ENCODE results near the gene SMURF1. TPM values are rescaled to one million over a fixed set of nuclear protein-coding genes. Genes with fewer than 3 reads are reported as not detected.

The SMURF1 gene
- total RNA-seq (2014; rRNA removed; shearing (Covaris generic)) = 23.1 and 25.0 TPM in 2 replicates

DNA sequence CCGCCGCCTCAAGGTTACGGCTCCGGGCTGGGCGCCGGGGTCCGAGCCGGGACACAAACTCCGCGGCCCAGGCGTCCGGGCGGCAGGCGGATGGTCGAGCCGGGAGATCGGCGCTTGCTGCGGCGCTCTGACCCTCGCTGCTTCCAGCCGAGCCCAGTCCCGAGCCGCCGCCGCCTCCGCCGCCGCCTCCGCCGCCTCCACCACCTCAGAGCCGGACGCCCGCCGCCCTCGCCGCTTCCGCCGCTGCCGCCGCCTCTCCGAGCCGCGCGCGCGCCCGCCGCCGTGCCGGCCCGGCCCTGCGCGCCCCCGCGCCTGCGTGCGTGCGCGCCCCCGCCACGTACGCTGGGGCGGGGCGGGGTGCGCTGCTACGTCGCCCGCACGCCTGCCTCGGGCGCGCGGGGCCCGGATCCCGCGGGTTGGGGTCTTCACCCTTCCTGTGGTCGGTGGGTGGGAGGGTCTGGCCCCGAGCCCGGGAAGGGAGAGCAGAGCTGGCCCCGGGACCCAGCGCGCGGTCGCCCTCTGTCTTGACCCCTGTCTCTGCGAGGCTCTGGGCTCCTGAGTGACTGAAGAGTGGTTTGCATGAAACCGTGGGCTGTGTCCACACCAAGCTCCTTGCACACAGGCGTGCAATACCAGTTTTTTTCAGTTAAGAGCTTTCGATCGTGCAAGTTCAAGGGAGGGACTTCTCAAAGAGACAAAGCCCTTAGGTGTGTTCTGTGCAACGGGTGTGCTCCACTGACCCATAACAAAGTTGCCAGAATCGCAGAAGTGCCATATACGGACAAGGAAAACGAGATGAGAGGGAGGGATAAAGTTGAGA is at the start of gene SMURF1:
SMURF1 (minus strand) TSS at position 256 of the 820 bp plus-strand sequence. CDS start 328 bp downstream, outside the sequence.
- Histone ChIP-seq H3K9me3 (replicated peaks) (no peaks in the 10 kb centered on the region), H3K36me3 (peaks cover 4% of the 10 kb centered on the region; the same call in 1 of the 2 replicates), H3K4me1 (0 out of 2 replicates have a peak, but pooled peaks cover 2% of the 10 kb centered on the region), H3K27ac (peak within 1 kb of the TSS; percentile 67), H3K27me3 (no peaks in the 10 kb centered on the region), H3K4me3 (peak within 1 kb of the TSS; percentile 98)
- DNase-seq = peak; percentile 62 to 73

DNA sequence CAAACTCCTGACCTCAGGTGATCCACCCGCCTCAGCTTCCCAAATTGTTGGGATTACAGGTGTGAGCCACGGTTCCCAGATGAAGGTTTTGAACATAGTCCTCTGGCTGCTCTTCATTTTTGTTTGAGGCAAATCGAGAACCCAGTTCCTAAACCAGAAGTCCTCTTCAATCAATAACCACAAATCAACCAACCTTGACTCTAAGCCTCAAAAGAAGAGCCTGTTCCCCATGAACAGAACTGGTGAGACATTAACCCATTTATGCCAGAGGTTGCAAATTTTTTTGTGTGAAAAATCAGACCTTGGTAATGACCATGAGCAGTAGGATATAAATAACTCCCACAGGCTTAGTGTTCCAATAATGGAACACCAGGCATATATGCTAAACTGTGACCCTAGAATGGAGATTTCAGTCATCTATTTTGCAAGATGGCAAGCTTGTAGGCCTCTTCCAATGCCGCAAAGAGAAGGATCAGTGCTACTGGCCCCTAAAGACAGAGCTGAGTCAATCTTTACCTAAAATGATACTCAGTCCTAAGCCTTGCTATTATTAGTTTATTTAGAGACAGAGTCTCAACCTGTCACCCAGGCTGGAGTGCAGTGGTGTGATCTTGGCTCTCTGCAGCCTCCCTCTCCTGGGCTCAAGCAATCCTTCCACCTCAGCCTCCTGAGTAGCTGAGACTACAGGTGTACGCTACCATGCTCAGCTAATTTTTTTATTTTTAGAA is 48.1 kb upstream of the SMURF1 start:
- no peaks in the 10 kb centered on the region for H3K36me3 ChIP-seq
- no peak for DNase-seq
- H3K4me3 ChIP-seq = no peak overlapping the region
- no peaks in the 10 kb centered on the region; the same call in 1 of the 2 replicates for H3K27me3 ChIP-seq
- H3K4me1 ChIP-seq = no peaks in the 10 kb centered on the region
- H3K9me3 ChIP-seq (replicated peaks) = peaks cover under 1% of the 10 kb centered on the region; the same call in 1 of the 2 replicates
- no peak overlapping the region for H3K27ac ChIP-seq

DNA sequence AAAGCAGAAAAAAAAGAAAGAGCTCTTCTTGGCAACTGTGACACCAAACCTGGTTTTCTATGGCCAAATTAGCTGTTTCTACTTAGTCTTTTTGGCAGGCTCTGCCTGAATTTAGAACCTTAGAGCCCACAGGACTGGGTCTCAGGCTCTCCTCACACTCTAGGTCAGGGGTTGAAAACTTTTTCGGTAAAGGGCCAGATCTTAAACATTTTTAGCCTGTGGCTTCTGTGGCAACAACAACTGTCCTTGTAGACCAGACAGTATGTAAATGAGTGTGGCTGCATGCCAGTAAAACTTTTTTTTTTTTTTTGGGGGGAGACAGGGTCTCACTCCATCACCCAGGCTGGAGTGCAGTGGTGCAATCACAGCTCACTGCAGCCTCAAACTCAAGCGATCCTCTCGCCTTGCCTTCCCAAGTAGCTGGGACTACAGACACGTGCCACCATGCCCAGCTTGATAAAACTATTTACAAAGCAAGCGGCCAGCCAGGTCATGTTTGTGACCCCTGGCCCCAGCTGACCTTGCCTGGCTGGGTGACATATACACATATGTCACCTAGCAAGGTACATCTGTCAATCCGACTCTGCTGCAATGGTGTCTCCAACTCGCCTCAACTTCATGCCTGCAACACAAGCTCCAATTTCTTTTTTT is 46.6 kb upstream of the SMURF1 start:
- Histone ChIP-seq H3K36me3 (no peaks in the 10 kb centered on the region), H3K4me3 (no peak overlapping the region), H3K27ac (no peak overlapping the region), H3K27me3 (no peaks in the 10 kb centered on the region; the same call in 1 of the 2 replicates), H3K4me1 (no peaks in the 10 kb centered on the region), H3K9me3 (replicated peaks) (no peaks in the 10 kb centered on the region)
- DNase-seq = no peak

DNA sequence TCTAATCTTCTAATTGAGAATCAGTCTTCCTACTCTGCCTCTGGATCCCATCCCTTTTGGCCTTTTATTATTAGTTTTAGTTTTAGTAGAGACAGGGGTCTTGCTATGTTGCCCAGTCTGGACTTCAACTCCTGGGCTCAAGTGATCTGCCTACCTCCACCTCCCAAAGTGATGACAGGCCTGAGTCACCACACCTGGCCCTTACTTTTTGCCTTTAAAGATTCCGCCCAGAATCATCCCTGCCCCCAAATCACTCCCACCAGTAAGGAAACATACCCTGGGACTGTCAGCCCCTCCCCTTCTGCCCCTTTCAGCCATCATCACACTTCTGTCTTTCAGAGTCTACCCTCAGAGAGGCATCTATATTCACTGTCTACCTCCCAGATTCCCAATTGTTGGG is 45.3 kb upstream of the SMURF1 start:
- no peak for DNase-seq
- H3K9me3 ChIP-seq (replicated peaks) = no peaks in the 10 kb centered on the region
- no peak overlapping the region for H3K27ac ChIP-seq
- no peaks in the 10 kb centered on the region for H3K36me3 ChIP-seq
- no peaks in the 10 kb centered on the region for H3K4me1 ChIP-seq
- no peak overlapping the region for H3K4me3 ChIP-seq
- H3K27me3 ChIP-seq = peaks cover 4% of the 10 kb centered on the region; the same call in 1 of the 2 replicates

DNA sequence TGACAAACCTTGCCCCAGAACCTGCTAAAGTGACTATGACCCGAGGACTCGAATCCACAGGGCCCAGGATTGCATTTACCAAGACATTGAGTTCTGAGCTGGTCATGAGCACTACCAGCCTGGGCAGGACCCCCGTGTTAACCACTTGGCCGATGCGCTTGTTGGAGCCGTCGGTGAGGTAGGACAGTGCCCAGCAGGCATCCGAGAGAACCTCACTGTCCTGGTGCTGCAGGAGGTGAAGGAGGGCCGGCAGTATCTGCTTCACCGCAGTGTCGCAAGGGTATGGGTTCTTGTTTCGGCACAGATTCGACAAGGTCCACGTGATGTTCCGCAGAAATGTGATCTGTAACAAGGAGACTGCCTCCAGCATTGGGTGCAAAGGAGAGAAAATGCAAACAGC is 44.3 kb upstream of the SMURF1 start:
- Histone ChIP-seq H3K4me1 (no peaks in the 10 kb centered on the region), H3K27me3 (peaks cover 4% of the 10 kb centered on the region; the same call in 1 of the 2 replicates), H3K36me3 (no peaks in the 10 kb centered on the region), H3K9me3 (replicated peaks) (no peaks in the 10 kb centered on the region), H3K27ac (no peak overlapping the region), H3K4me3 (no peak overlapping the region)
- DNase-seq = no peak

DNA sequence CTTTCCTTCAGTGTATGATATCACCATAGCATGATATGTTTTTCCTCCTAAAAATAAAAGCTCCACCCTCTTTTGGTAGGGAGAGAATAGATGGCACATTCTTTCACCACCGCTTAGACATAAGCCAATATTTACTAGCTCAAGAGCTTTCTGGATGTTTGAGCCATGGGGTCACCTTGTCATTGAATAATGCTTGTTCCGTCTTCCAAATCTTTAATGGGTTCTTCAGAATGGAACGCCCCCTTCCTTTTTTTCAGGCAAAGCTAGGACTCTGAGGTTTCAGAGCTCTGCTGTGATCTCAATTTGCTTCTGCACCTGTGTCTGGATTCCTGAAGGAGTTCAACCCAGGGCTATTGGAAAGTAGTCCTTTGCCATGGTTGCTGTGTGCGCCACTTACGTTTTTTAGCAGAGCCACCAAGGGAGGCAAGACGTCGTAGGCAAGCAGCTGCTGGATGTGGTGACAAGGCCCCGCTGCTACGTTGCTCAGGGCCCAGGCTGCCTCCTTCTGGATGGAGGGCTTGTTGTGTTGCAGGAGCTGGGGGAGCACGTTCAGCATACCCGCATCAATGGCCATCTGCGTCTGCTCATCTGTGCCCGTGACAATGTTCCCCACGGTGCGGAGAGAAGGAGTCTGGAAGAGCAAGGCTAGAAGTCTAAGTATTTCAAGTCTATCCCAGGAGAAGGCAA is 40.8 kb upstream of the SMURF1 start:
- DNase-seq = no peak
- Histone ChIP-seq H3K27ac (no peak overlapping the region), H3K4me3 (no peak overlapping the region), H3K4me1 (no peaks in the 10 kb centered on the region), H3K36me3 (no peaks in the 10 kb centered on the region), H3K27me3 (peaks cover 11% of the 10 kb centered on the region), H3K9me3 (replicated peaks) (no peaks in the 10 kb centered on the region)

DNA sequence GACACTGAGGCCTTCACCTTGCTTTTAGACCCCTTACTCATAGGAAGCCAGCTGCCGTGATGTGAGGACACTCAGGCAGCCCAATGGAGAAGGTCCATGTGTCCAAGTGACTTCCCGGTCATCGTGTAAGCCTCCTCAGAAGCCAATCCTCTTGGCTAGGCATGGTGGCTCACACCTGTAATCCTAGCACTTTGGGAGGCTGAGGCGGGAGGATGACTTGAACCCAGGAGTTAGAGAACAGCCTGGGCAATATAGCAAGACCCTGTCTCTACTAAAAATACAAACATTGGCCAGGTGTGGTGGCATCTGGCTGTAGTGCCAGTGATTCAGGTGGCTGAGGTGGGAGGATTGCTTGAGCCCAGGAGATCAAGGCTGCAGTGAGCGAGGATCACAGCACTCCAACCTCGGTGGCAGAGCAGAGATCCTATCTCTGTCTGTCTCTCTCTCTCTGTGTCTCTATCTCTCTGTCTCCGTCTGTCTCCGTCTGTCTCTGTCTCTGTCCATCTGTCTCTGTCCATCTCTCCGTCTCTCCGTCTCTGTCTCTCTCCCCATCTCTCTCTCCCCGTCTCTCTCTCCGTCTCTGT is 36.3 kb upstream of the SMURF1 start:
- Histone ChIP-seq H3K27me3 (peaks cover 11% of the 10 kb centered on the region; the same call in 1 of the 2 replicates), H3K9me3 (replicated peaks) (no peaks in the 10 kb centered on the region), H3K4me1 (no peaks in the 10 kb centered on the region), H3K27ac (no peak overlapping the region), H3K4me3 (no peak overlapping the region), H3K36me3 (no peaks in the 10 kb centered on the region)
- DNase-seq = no peak

DNA sequence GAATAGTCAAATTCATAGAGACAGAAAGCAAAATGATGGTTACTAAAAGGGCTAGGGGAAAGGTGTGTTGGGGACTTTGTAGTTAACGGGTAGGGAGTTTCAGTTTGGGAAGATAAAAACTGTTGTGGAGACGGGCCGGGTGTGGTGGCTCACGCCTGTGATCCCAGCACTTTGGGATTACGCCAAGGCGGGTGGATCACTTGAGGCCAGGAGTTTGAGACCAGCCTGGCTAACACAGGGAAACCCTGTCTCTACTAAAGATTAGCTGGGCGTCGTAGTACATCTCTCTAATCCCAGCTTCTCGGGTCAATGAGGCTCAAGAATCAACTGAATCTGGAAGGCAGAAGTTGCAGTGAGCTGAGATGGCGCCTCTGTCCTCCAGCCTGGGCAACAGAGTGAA is 33.3 kb upstream of the SMURF1 start:
- Histone ChIP-seq H3K27ac (no peak overlapping the region), H3K4me1 (no peaks in the 10 kb centered on the region), H3K9me3 (replicated peaks) (no peaks in the 10 kb centered on the region), H3K36me3 (no peaks in the 10 kb centered on the region), H3K27me3 (peaks cover 5% of the 10 kb centered on the region; the same call in 1 of the 2 replicates), H3K4me3 (no peak overlapping the region)
- DNase-seq = no peak

DNA sequence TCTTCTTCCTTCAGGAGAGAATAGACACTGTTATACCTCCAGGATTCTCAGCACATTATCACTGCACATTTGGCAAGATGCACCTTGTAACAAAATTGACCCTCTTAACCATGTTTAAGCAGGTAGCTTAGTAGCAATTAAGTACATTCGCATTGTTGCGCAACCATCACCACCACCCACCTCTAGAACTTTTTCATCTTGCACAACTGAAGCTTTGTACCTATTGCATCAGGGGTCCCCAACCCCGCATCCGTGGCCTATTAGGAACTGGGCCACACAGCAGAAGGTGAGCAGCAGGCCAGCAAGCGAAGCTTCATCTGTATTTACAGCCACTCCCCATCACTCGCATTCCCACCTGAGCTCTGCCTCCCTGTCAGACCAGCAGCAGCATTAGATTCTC is 29.9 kb upstream of the SMURF1 start:
- no peak overlapping the region for H3K27ac ChIP-seq
- no peaks in the 10 kb centered on the region for H3K36me3 ChIP-seq
- no peaks in the 10 kb centered on the region for H3K9me3 ChIP-seq (replicated peaks)
- no peaks in the 10 kb centered on the region for H3K27me3 ChIP-seq
- no peak for DNase-seq
- no peaks in the 10 kb centered on the region for H3K4me1 ChIP-seq
- no peak overlapping the region for H3K4me3 ChIP-seq

DNA sequence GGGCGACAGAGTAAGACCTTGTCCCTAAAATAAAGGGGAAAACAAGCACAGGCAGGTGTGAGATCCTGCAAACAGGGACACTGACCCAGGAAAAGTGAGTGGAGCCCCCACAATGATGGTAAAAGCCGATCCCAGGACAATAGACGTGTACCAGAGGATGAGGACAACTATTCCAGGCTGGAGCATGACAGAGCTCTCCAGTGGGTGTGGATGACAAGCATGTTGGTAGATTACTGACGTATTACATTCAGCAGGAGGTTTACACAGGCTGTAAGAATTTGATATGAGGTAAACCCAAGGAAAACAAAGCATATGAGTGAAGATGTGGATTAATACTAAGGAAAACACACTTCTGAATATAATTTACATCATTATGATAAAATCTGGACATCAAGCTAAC is 27.8 kb upstream of the SMURF1 start:
- Histone ChIP-seq H3K9me3 (replicated peaks) (no peaks in the 10 kb centered on the region), H3K27me3 (no peaks in the 10 kb centered on the region), H3K4me3 (no peak overlapping the region), H3K36me3 (no peaks in the 10 kb centered on the region), H3K4me1 (no peaks in the 10 kb centered on the region), H3K27ac (no peak overlapping the region)
- DNase-seq = no peak

DNA sequence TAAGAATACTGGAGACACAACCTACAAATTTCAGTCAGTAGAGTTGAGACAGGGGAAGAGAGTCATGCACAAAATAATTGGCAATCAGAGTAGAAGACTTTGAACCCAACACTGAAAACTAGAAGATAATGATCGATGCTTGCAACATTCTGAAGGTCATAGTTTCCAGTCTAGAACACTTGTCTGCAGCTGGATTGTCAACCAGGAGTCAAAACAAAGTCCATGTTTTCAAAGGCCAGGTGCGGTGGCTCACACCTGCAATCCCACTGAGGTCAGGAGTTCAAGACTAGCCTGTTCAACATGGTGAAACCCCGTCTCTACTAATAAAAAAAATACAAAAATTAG is 26.8 kb upstream of the SMURF1 start:
- Histone ChIP-seq H3K4me1 (no peaks in the 10 kb centered on the region), H3K27me3 (no peaks in the 10 kb centered on the region), H3K4me3 (no peak overlapping the region), H3K36me3 (no peaks in the 10 kb centered on the region), H3K9me3 (replicated peaks) (no peaks in the 10 kb centered on the region), H3K27ac (no peak overlapping the region)
- no peak for DNase-seq

DNA sequence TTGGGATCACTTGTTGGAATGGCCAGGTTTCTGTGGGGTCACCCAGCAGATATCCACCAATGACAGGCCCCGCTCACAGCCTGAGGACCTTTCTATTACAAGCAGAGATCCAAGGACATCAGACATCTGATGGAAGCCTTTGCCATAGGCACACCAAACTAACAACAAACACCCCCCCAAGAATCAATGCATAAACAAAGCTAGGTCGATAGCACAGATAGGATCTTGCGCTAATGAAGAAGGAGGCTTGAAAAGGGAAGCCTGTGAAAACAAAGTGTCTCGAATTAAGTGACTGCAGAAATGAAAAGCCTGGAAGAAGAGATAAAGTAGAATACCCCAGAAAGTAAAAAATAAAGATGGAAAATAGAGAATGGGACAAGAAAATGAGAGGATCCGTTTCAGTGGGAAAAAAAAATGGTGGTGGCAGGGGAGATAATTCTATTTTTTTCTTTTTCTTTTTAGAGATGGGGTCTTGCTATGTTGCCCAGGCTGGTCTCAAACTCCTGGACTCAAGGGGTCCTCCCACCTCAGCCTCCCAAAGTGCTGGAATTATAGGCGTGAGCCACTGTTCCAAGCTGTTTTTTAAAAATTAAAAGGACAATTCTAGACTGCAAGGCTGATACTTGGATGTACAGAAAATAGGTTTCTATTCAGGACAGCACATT is 26.3 kb upstream of the SMURF1 start:
- Histone ChIP-seq H3K36me3 (no peaks in the 10 kb centered on the region), H3K9me3 (replicated peaks) (no peaks in the 10 kb centered on the region), H3K4me3 (no peak overlapping the region), H3K4me1 (no peaks in the 10 kb centered on the region), H3K27me3 (no peaks in the 10 kb centered on the region), H3K27ac (no peak overlapping the region)
- DNase-seq = no peak

DNA sequence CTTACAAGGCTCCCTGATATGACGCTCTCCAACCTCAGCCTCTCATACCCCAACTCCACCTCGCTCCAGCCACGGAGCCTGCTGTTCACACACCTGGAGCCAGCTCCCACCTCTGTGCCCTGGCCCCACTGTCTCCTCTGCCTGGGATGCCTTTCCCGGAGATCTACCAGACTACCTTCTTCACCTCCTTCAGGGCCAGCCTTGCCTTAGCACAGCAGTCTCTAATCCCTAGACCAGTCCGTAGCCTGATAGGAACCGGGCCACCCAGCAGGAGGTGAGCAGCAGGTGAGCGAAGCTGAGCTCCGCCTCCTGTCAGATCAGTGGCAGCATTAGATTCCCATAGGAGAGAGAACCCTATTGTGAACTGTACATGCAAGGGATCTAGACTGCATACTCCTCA is 23.2 kb upstream of the SMURF1 start:
- Histone ChIP-seq H3K4me1 (no peaks in the 10 kb centered on the region), H3K27me3 (no peaks in the 10 kb centered on the region), H3K4me3 (no peak overlapping the region), H3K27ac (no peak overlapping the region), H3K9me3 (replicated peaks) (no peaks in the 10 kb centered on the region), H3K36me3 (no peaks in the 10 kb centered on the region)
- no peak for DNase-seq

DNA sequence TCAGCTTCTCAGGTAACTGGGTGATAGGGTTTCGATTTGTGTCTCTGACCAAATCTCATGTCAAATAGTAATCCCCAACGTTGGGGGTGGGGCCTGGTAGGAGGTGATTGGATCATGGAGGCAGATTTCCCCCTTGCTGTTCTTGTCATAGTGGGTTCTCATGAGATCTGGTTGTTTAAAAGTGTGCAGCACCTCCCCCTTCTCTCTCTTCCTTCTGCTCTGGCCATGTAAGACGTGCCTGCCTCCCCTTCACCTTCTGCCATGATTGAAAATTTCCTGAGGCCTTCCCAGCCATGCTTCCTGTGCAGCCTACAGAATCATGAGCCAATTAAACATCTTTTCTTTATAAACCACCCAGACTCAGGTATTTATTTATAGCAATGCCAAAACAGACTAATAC is 21.9 kb upstream of the SMURF1 start:
- H3K9me3 ChIP-seq (replicated peaks) = no peaks in the 10 kb centered on the region
- no peak for DNase-seq
- H3K27ac ChIP-seq = no peak overlapping the region
- no peaks in the 10 kb centered on the region for H3K27me3 ChIP-seq
- no peaks in the 10 kb centered on the region for H3K4me1 ChIP-seq
- no peak overlapping the region for H3K4me3 ChIP-seq
- no peaks in the 10 kb centered on the region for H3K36me3 ChIP-seq
